ENCODE measurements around the gene GRAP. TPM values are rescaled to one million over a fixed set of nuclear protein-coding genes. Genes with fewer than 3 reads are reported as not detected.

GRAP gene
- total and polyA plus RNA-seq, 9 of the 15 experiments (the other 6 are each of a cell fraction or from before 2014, with no cell fraction given): 0.07 to 0.41 (median 0.19) TPM; not detected in 5

GRCh38 chr17:19013226-19013625 lies 33.5 kb downstream of the GRAP start:
- H3K79me2 ChIP-seq (ENCODE audit: control insufficient read depth, insufficient read depth, low read length): no peaks in the 10 kb centered on the region
- H3K27me3 ChIP-seq (ENCODE audit: control insufficient read depth in 2 of 2, insufficient read depth in 2 of 2, low read length in 2 of 2): no peaks in the 10 kb centered on the region
- H3K9me3 ChIP-seq (replicated peaks; ENCODE audit: control insufficient read depth, insufficient read depth, low read depth, low read length): no peaks in the 10 kb centered on the region
- H3K4me1 ChIP-seq (replicated peaks in 1 of 2; ENCODE audit: control insufficient read depth in 2 of 2, insufficient read depth in 2 of 2, low read length in 2 of 2): peaks cover 0 to 18% of the 10 kb centered on the region in 2 experiments; a peak in 3 of 5 replicates
- no TSS peak for BruUV-seq (replicated peaks)
- FAIRE-seq (no peak), ATAC-seq (no peak), DNase-seq (ENCODE audit: extremely low read depth in 1 of 4, low spot score in 3 of 4) (no peak)
- no peak overlapping the region for H3K9ac ChIP-seq (ENCODE audit: insufficient read depth in 1 of 2, low read depth in 2 of 2, low read length in 2 of 2)
- intact Hi-C loops (cut with micrococcal nuclease): no loop called here
- no peak overlapping the region for H3K4me2 ChIP-seq (ENCODE audit: insufficient read depth, low read length)
- H2AFZ ChIP-seq (ENCODE audit: low read depth, low read length): no peak overlapping the region
- ChIA-PET POLR2A (interaction anchor here (1.4 kb wide), 1 partner anchor 11 kb away, joined by 3 read pairs; no protein-coding TSS in a partner anchor), CTCF (ENCODE audit: low intra/inter-chr PET ratio) (no interaction called here)
- H3K36me3 ChIP-seq (ENCODE audit: control insufficient read depth, insufficient read depth, low read length): no peaks in the 10 kb centered on the region
- no peak overlapping the region for H3K4me3 ChIP-seq
- H3K9me1 ChIP-seq (ENCODE audit: control insufficient read depth, insufficient read depth, low read length): no peaks in the 10 kb centered on the region
- H3K27ac ChIP-seq (ENCODE audit: extremely low read depth, low read depth, low read length): no peak overlapping the region
- no peaks in the 10 kb centered on the region for H4K20me1 ChIP-seq (replicated peaks; ENCODE audit: control insufficient read depth, insufficient read depth, low read length)
- TF ChIP-seq GATA2 (CRISPR knock-in tag; IDR thresholded peaks at IDR 0.05): no peak
- 61% methylated on average over 3 of the region's 12 CpGs for WGBS (ENCODE audit: insufficient coverage, low coverage, missing lambda C conversion rate)
- in situ Hi-C loops (cut with MboI): no loop called here

- Histone ChIP-seq H3K9me3 (replicated peaks; ENCODE audit: control insufficient read depth, insufficient read depth, low read depth, low read length) (no peaks in the 10 kb centered on the region), H3K4me1 (replicated peaks in 1 of 2; ENCODE audit: control insufficient read depth in 2 of 2, insufficient read depth in 2 of 2, low read length in 2 of 2) (peaks cover 0 to 18% of the 10 kb centered on the region in 2 experiments; a peak in 3 of 5 replicates), H3K4me2 (ENCODE audit: insufficient read depth, low read length) (no peak overlapping the region), H3K9me1 (ENCODE audit: control insufficient read depth, insufficient read depth, low read length) (no peaks in the 10 kb centered on the region), H3K36me3 (ENCODE audit: control insufficient read depth, insufficient read depth, low read length) (no peaks in the 10 kb centered on the region), H4K20me1 (replicated peaks; ENCODE audit: control insufficient read depth, insufficient read depth, low read length) (no peaks in the 10 kb centered on the region), H3K27me3 (ENCODE audit: control insufficient read depth in 2 of 2, insufficient read depth in 2 of 2, low read length in 2 of 2) (no peaks in the 10 kb centered on the region), H3K4me3 (no peak overlapping the region), H3K27ac (ENCODE audit: extremely low read depth, low read depth, low read length) (no peak overlapping the region), H3K9ac (ENCODE audit: insufficient read depth in 1 of 2, low read depth in 2 of 2, low read length in 2 of 2) (0 out of 4 replicates have a peak overlapping the region, but pooled peaks of 1 of the 2 experiments have one; percentile 35), H2AFZ (ENCODE audit: low read depth, low read length) (no peak overlapping the region), H3K79me2 (ENCODE audit: control insufficient read depth, insufficient read depth, low read length) (no peaks in the 10 kb centered on the region)
- DNase-seq (ENCODE audit: extremely low read depth in 1 of 4, low spot score in 3 of 4): no peak
- BruUV-seq (replicated peaks): no TSS peak
- no peak for FAIRE-seq
- intact Hi-C loops (cut with micrococcal nuclease): no loop called here
- ChIA-PET POLR2A (interaction anchor here (1.4 kb wide), 1 partner anchor 12 kb away, joined by 3 read pairs; no protein-coding TSS in a partner anchor), CTCF (ENCODE audit: low intra/inter-chr PET ratio) (no interaction called here)
- in situ Hi-C loops (cut with MboI): no loop called here
- 50% methylated on average over 20 of the region's 22 CpGs for WGBS (ENCODE audit: insufficient coverage, low coverage, missing lambda C conversion rate)
- ATAC-seq: no peak
- TF ChIP-seq SOX6 (IDR thresholded peaks at IDR 0.05) (no peak), ZNF165 (CRISPR knock-in tag; IDR thresholded peaks at IDR 0.05; ENCODE audit: borderline replicate concordance) (no peak), ZBTB11 (CRISPR knock-in tag; IDR thresholded peaks at IDR 0.05) (no peak), HMBOX1 (IDR thresholded peaks at IDR 0.05) (no peak), PREB (CRISPR knock-in tag; IDR thresholded peaks at IDR 0.05) (no peak)
Measured at GRCh38 chr17:19012171-19013080, 34.3 kb downstream of the GRAP start.

Measured in K562 (cell line).